Activated CD8-positive, alpha-beta memory T cell treated with anti-CD3 and anti-CD28 coated beads, Interleukin-2, amount 10 ng/mL, durations not matched to agents 7 days and 5 days (primary cell): ENCODE measurements around the gene VDAC1. TPM values are rescaled to one million over a fixed set of nuclear protein-coding genes. Genes with fewer than 3 reads are reported as not detected.
A peak's percentile ranks its signal among the peaks of the same experiment; 100 is the strongest.
"Not testable (repeated sequence)": the region's sequence is repeated elsewhere in the genome, so short reads cannot be mapped to it uniquely, and the experiment has no call there.

ENCODE experiments used
- ATAC-seq: fragments of 150-1000 bp; cut with Tn5 transposase; one replicate; pipeline ENCODE4 v1.10.0; 2021; ENCODE audit warnings: moderate library complexity
- CTCF ChIA-PET: fragments of 350-600 bp; sonication (Branson Sonifier 250); formaldehyde crosslinking; loops from one replicate; lab custom pipeline; 2021; ENCODE audit warnings: antibody characterized with exemption; lab: Charles Lee
- DNase-seq: peaks from one replicate; pipeline ENCODE4 v3.0.0-alpha.2; 2020
- H3K27ac Mint-ChIP-seq: one replicate; pipeline ENCODE4 v1.8.0; 2021; ENCODE audit warnings: mild to moderate bottlenecking, mixed read lengths
- H3K27me3 Mint-ChIP-seq: one replicate; pipeline ENCODE4 v1.8.0; 2021; ENCODE audit warnings: mixed read lengths
- H3K36me3 Mint-ChIP-seq: one replicate; pipeline ENCODE4 v1.8.0; 2021; ENCODE audit warnings: mild to moderate bottlenecking, mixed read lengths
- H3K4me1 Mint-ChIP-seq: one replicate; pipeline ENCODE4 v1.8.0; 2021; ENCODE audit warnings: mixed read lengths
- H3K4me3 Mint-ChIP-seq: one replicate; pipeline ENCODE4 v1.8.0; 2021; ENCODE audit warnings: mild to moderate bottlenecking, moderate library complexity, mixed read lengths
- H3K9me3 Mint-ChIP-seq: one replicate; pipeline ENCODE4 v1.8.0; 2022; ENCODE audit warnings: low read depth, mixed read lengths
- total RNA-seq, 2 experiments: library from RNA; stranded (reverse); gene quantifications; one replicate each; pipeline ENCODE4 v1.2.3, GENCODE V29; 2021

VDAC1 gene
- total RNA-seq, 2 experiments from 2014 or later = 204 to 258 TPM

DNA sequence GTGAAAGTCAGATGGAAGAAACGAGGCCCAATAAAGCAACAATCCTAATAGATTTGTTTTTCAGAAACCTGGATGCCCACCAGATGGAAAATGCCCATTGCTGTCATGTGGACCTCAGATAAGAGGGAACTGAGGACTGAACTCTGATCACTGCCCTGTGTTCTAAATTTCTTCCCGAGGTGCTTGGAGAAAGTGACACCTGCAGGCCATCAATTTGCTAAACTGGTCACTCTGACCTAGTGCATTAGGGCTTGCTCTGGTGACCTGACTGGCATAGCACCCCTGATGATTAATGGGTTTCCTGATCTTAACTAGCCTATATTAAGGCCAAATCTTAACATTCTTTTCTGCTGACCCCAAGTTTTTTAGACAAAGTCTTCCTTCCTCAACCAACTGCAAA lies 32.4 kb upstream of the VDAC1 start:
- peaks cover 8% of the 10 kb centered on the region for H3K4me1 Mint-ChIP-seq

DNA sequence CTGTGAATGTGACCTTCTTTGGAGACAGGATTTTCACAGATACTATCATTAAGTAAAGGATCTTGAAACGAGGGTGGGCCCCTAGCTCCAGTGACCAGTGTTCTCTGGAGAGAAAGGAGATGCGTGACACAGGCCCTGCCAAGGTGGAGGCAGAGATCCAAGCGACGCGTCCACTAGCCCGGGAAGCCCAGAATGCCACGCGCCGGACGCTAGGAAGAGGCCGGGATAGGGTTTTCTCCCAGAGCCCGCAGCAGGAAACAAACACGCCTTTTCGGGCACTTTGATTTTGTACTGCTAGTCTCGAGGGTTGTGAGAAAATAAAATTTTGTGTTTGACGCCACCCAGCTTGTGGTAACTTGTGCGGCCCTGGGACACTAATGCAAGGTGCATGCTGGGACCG lies 29.6 kb upstream of the VDAC1 start:
- peaks cover 2% of the 10 kb centered on the region for H3K4me1 Mint-ChIP-seq

More for the DNA sequence above, 32.4 kb upstream of the VDAC1 start:
- Mint-ChIP-seq H3K27me3 (peaks cover 27% of the 10 kb centered on the region), H3K27ac (no peak overlapping the region), H3K36me3 (no peaks in the 10 kb centered on the region), H3K9me3 (no peaks in the 10 kb centered on the region), H3K4me3 (no peak overlapping the region)
- ATAC-seq = no peak
- DNase-seq = no peak
- CTCF ChIA-PET = interaction anchor here (15.9 kb wide), 1 partner anchor 106 kb away, joined by 430 read pairs; no protein-coding TSS in a partner anchor

DNA sequence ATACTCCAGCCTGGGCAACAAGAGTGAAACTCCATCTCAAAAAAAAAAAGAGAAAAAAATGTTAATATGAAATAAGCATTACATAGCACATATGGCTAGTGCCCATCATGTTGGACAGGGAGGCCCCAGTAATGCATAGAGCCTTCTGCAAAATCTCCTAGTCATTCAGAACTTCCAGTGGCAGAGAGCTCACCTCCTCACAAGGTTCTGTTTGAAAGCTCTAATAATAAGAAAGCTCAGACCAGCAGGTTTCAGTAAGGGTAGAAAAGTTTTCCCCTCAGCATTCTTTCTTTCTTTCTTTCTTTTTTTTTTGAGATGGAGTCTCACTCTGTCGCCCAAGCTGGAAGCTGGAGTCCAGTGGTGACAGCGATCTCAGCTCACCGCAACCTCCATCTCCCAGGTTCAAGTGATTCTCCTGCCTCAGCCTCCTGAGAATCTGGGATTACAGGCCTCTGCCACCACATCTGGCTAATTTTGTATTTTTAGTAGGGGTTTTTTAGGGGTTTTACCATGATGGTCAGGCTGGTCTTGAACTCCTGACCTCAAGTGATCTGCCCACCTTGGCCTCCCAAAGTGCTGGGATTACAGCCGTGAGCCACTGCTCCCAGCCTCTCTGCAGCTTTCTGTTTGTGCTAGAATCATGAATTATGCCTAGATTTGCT lies 25.7 kb upstream of the VDAC1 start:
- not testable (repeated sequence) for H3K36me3 Mint-ChIP-seq, H3K9me3 Mint-ChIP-seq, H3K4me1 Mint-ChIP-seq, H3K4me3 Mint-ChIP-seq, ATAC-seq, H3K27ac Mint-ChIP-seq, DNase-seq
- CTCF ChIA-PET = interaction anchor here (1.1 to 2.9 kb wide), 2 partner anchors 10 to 47 kb away, joined by 3 to 20 read pairs; no protein-coding TSS in a partner anchor
- peaks cover 19% of the 10 kb centered on the region for H3K27me3 Mint-ChIP-seq

More for the DNA sequence above, 29.6 kb upstream of the VDAC1 start:
- Mint-ChIP-seq H3K36me3 (no peaks in the 10 kb centered on the region), H3K27me3 (peaks cover 20% of the 10 kb centered on the region), H3K9me3 (no peaks in the 10 kb centered on the region), H3K27ac (no peak overlapping the region), H3K4me3 (no peak overlapping the region)
- DNase-seq = no peak
- CTCF ChIA-PET = interaction anchor here (1.0 to 15.9 kb wide), 2 partner anchors 8 to 109 kb away, joined by 3 to 430 read pairs; no protein-coding TSS in a partner anchor
- ATAC-seq = no peak

DNA sequence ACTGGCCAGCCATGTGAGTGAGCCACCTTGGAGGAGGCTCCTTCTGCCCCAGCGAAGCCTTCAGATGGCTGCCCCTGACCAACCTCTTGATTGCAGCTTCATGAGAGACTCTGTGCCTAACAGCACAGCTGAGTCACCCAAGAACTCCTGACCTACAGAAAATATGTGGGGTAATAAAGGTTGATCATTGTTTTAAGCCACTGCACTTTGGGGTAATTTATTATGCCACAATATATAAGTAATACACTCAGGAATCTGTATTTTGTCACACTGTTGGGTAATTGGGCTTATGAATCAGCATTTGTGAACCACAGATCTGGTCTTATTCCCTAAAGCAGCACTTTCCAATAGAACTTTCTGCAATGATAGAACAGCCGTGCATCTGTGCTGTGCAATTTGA lies 24.4 kb upstream of the VDAC1 start:
- ATAC-seq (no peak), DNase-seq (no peak)
- Mint-ChIP-seq H3K27ac (no peak overlapping the region), H3K36me3 (no peaks in the 10 kb centered on the region), H3K4me3 (no peak overlapping the region), H3K27me3 (peaks cover 16% of the 10 kb centered on the region), H3K4me1 (no peaks in the 10 kb centered on the region), H3K9me3 (no peaks in the 10 kb centered on the region)
- CTCF ChIA-PET = no interaction called here

DNA sequence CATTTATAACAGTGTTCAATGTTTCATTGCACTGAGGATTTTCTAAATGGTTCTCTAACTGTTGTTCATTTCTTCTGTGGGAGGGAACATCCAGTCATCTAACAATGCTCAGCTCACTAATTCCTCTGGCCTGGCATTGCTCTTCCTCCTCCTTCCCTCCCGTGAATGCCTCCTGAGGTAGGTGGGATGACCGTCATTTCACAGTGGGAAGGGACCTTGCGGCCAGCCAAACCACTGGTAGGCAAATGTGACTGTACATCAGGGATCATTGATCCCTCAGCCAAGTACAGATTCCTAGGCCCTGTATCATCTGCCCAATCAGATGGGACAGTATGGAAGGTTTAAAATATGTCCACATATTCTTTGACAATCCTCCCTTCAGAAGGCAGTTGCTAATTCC lies 23.7 kb upstream of the VDAC1 start:
- H3K4me1 Mint-ChIP-seq = no peaks in the 10 kb centered on the region
- DNase-seq (no peak), ATAC-seq (no peak)
- CTCF ChIA-PET = interaction anchor here (0.5 to 0.6 kb wide), 2 partner anchors 11 to 49 kb away, joined by 3 read pairs; no protein-coding TSS in a partner anchor
- H3K4me3 Mint-ChIP-seq = no peak overlapping the region
- peaks cover 18% of the 10 kb centered on the region for H3K27me3 Mint-ChIP-seq
- no peak overlapping the region for H3K27ac Mint-ChIP-seq
- H3K36me3 Mint-ChIP-seq = no peaks in the 10 kb centered on the region
- H3K9me3 Mint-ChIP-seq = no peaks in the 10 kb centered on the region

DNA sequence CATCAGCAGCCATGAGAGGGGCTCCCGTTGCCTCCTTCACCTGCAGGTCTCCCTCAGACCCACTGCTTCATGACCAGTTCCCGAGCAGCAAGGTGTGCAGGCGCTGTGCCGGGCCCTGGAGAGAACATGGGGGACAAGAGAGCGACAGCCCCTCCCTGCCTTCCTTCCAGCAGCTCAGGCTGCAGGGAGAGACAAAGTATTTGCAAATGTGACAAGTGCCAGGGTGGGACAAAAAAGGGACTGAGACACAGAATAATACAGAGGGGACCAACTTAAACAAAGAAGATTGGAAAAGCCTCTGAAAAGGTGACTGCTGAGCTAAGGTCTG lies 22.5 kb upstream of the VDAC1 start:
- CTCF ChIA-PET = interaction anchor here (0.6 to 3.6 kb wide), 6 partner anchors 8 to 119 kb away, joined by 3 to 25 read pairs (median 3); no protein-coding TSS in a partner anchor
- ATAC-seq (no peak), DNase-seq (no peak)
- Mint-ChIP-seq H3K27me3 (peaks cover 19% of the 10 kb centered on the region), H3K27ac (no peak overlapping the region), H3K4me1 (no peaks in the 10 kb centered on the region), H3K36me3 (no peaks in the 10 kb centered on the region), H3K9me3 (no peaks in the 10 kb centered on the region), H3K4me3 (no peak overlapping the region)

DNA sequence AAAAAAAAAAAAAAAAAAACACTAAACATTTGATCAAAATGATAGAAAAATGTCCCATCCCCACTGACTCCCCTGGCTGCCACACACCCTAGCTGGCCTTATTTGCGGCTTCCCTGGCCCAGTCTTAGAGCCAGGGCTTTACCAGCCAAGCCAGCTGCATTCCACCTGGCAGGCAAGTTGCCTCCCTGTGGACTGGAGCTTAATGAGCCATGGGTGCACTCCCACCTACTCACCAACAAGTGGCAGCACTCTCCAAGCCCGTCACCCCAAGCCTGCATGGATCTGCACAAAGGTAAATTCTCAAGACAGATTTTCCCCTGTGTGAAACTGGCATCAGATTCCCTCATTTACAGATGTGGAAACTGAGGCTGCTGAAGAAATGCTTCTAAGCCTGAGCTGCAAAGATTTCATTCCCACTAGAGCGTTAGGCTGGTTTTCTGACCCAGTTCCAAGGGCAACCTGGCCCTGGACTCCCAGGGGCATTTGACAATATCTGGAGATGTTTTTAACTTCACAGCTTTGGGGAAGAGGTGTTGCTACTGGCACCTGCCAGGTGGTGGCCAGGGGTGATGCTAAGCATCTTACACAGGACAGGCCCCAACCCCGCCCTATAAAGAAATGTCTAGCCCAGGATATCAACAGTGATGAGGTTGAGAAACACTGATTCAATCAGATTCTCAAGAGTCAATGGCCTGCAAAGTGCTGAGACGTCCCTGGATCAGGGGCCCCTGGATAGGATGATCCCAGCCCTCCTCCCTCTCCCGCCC lies 21.9 kb upstream of the VDAC1 start:
- H3K27ac Mint-ChIP-seq = no peak overlapping the region
- H3K4me1 Mint-ChIP-seq = no peaks in the 10 kb centered on the region
- no peak overlapping the region for H3K4me3 Mint-ChIP-seq
- peaks cover 17% of the 10 kb centered on the region for H3K27me3 Mint-ChIP-seq
- CTCF ChIA-PET = interaction anchor here (0.6 to 3.6 kb wide), 11 partner anchors 8 to 120 kb away, joined by 3 to 25 read pairs (median 3); no protein-coding TSS in a partner anchor
- no peaks in the 10 kb centered on the region for H3K36me3 Mint-ChIP-seq
- no peaks in the 10 kb centered on the region for H3K9me3 Mint-ChIP-seq
- ATAC-seq (peak; percentile 74), DNase-seq (no peak)

DNA sequence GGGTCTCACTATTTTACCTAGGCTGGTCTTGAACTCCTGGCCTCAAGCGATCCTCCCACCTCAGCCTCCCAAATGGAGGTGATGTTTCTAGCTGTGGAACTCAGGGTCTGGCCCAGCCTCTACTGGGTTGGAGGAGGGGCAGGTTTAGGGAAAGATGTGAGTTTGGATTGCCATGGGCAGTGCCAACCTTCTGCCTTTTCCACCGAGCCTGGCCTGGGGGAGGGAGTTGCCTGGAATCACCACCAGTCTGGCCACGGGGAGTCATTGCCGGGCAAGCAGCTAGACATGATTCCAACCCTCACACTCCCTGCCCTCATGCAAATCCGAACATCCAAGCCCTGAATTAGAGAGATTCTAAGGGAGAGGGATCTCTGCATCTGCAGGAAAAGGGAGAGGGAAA lies 21.0 kb upstream of the VDAC1 start:
- Mint-ChIP-seq H3K4me3 (no peak overlapping the region), H3K27me3 (peaks cover 17% of the 10 kb centered on the region), H3K27ac (no peak overlapping the region), H3K9me3 (no peaks in the 10 kb centered on the region), H3K4me1 (no peaks in the 10 kb centered on the region), H3K36me3 (no peaks in the 10 kb centered on the region)
- CTCF ChIA-PET = interaction anchor here (1.3 to 3.6 kb wide), 2 partner anchors 14 to 17 kb away, joined by 3 to 25 read pairs; no protein-coding TSS in a partner anchor
- DNase-seq = no peak
- no peak for ATAC-seq

DNA sequence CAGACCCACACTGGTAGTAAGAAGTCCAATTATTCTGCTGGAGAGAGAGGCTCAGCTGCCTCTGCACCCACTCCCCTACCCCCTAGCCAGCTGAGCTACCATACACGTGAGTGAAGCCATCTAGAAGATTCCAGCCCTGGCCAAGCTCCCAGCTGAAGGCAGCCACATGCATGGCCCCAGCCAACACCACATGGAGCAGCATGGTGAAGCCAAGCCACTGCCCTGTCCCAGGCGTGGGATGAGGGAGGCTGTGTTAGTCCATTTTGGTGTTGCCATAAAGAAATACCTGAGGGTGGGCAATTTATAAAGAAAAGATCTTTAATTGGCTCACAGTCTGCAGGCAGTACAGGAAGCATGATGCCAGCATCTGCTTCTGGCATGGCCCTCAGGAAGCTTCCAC lies 20.0 kb upstream of the VDAC1 start:
- H3K27ac Mint-ChIP-seq = no peak overlapping the region
- DNase-seq (no peak), ATAC-seq (no peak)
- H3K4me3 Mint-ChIP-seq = no peak overlapping the region
- H3K36me3 Mint-ChIP-seq = no peaks in the 10 kb centered on the region
- peaks cover 17% of the 10 kb centered on the region for H3K27me3 Mint-ChIP-seq
- H3K4me1 Mint-ChIP-seq = no peaks in the 10 kb centered on the region
- CTCF ChIA-PET = interaction anchor here (0.7 to 3.6 kb wide), 4 partner anchors 13 to 1401 kb away, joined by 3 to 25 read pairs (median 4); no protein-coding TSS in a partner anchor
- H3K9me3 Mint-ChIP-seq = no peaks in the 10 kb centered on the region

DNA sequence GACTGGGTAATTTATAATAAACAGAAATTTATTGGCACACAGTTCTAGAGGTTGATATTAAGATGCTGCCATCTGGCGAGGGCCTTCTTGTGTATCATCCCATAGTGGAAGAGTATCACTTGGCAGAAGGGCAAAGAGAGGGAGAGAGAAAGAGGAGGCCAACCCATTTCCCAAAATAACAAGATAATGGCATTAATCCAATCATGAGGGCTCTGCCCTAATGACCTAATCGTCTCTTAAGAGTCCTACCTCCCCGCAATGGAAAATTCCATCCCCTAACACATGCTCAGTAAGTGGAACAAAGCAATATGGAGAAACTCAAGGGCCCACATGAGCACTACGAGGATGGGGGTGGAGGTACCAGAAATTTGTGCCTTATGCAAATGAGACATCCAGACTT lies 17.6 kb upstream of the VDAC1 start:
- DNase-seq (no peak), ATAC-seq (no peak)
- Mint-ChIP-seq H3K36me3 (no peaks in the 10 kb centered on the region), H3K4me1 (no peaks in the 10 kb centered on the region), H3K4me3 (no peak overlapping the region), H3K9me3 (no peaks in the 10 kb centered on the region), H3K27ac (no peak overlapping the region), H3K27me3 (peaks cover 15% of the 10 kb centered on the region)
- CTCF ChIA-PET = interaction anchor here (0.7 to 1.0 kb wide), 2 partner anchors 17 to 91 kb away, joined by 4 read pairs; no protein-coding TSS in a partner anchor

DNA sequence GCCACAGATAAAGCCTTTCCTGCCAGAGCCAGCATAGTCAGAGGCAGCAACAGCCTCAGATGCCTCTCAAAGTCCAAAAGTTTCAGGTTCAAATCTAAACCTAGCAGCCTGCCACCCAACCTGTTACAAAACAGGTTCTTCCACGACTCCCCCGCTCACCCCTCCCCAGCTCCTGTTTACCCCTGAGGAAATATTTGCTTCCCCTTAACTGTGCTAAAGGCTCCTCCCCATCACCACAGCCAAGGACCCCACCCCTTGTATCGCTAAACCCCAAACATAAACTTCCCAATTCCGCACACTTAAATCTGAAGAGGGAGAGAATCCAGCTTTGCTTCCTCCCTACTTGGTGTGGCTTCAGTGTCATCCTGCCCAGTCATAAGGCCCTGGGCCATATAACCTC lies 15.4 kb upstream of the VDAC1 start:
- CTCF ChIA-PET = interaction anchor here (2.8 kb wide), 1 partner anchor 20 kb away, joined by 8 read pairs; no protein-coding TSS in a partner anchor
- Mint-ChIP-seq H3K4me1 (no peaks in the 10 kb centered on the region), H3K27me3 (peaks cover 6% of the 10 kb centered on the region), H3K9me3 (no peaks in the 10 kb centered on the region), H3K4me3 (no peak overlapping the region), H3K27ac (no peak overlapping the region), H3K36me3 (no peaks in the 10 kb centered on the region)
- ATAC-seq = no peak
- no peak for DNase-seq

DNA sequence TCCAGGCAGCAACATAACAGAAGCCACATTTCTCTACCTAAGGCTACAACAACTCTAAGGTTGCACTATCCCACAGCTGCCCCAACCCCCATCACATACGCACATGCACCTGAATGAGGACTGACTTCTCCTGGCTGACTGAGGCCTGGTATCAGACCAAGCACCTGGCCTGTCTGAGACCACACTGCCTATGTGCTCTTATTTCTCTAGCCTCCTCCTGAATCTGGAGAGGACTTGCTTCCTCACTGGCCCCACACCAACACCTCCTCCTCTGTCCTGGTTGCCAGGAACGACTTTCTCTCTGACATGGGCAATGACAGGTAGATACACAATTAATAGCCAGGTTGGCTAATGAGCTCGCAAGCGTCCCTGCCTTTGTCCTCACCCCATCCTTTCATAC lies 14.9 kb upstream of the VDAC1 start:
- Mint-ChIP-seq H3K4me1 (no peaks in the 10 kb centered on the region), H3K27ac (no peak overlapping the region), H3K4me3 (no peak overlapping the region), H3K9me3 (no peaks in the 10 kb centered on the region), H3K27me3 (peaks cover 9% of the 10 kb centered on the region), H3K36me3 (no peaks in the 10 kb centered on the region)
- CTCF ChIA-PET = interaction anchor here (2.8 kb wide), 1 partner anchor 20 kb away, joined by 8 read pairs; no protein-coding TSS in a partner anchor
- DNase-seq = no peak
- ATAC-seq = no peak

DNA sequence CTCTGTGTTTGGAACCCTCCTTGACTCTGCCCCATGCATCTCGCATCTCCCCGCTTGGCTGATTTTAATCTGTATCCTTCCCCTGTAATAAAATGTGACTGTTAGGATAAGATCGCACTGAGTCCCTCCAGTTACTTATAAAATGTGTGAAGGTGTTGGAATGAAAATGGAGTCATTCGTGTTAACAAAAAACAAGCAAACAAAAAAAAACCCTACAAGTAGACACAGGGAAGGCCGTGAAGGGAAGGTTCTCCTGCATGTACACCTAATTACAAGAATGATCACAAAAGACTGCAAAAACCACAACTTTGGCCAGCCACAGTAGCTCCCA lies 14.2 kb upstream of the VDAC1 start:
- H3K27me3 Mint-ChIP-seq = peaks cover 10% of the 10 kb centered on the region
- no peaks in the 10 kb centered on the region for H3K4me1 Mint-ChIP-seq
- H3K27ac Mint-ChIP-seq = no peak overlapping the region
- no peaks in the 10 kb centered on the region for H3K9me3 Mint-ChIP-seq
- DNase-seq (no peak), ATAC-seq (no peak)
- H3K36me3 Mint-ChIP-seq = no peaks in the 10 kb centered on the region
- no peak overlapping the region for H3K4me3 Mint-ChIP-seq
- CTCF ChIA-PET = interaction anchor here (2.8 kb wide), 1 partner anchor 21 kb away, joined by 8 read pairs; no protein-coding TSS in a partner anchor
